Spleen (tissue), 11 donors: ENCODE measurements around the gene JAG1. TPM values are rescaled to one million over a fixed set of nuclear protein-coding genes. Genes with fewer than 3 reads are reported as not detected.

ENCODE experiments used
- DNase-seq: peaks from one replicate; pipeline ENCODE4 v3.0.0-alpha.2; 2020
- H3K27ac ChIP-seq, 8 donors: fragments of 200-600 bp; sonication (generic) in 7 of 8; 1 replicate in 4 of 8; 2 replicates in 4 of 8; pipeline versions ENCODE4 v1.5.0 to v1.8.0; 2016 to 2021; ENCODE audit warnings: inconsistent platforms in 4 of 8, mild to moderate bottlenecking in 4 of 8, moderate library complexity in 1 of 8
- H3K27me3 ChIP-seq, 7 donors: fragments of 200-600 bp; sonication (generic) in 6 of 7; replicated peaks in 1 of 7; 1 replicate in 4 of 7; 2 replicates in 3 of 7; pipeline versions ENCODE4 v1.5.0 to v1.8.0; 2016 to 2021; ENCODE audit warnings: inconsistent platforms in 3 of 7, mild to moderate bottlenecking in 1 of 7
- H3K36me3 ChIP-seq, 6 donors: fragments of 200-600 bp; sonication (generic) in 5 of 6; 1 replicate in 4 of 6; 2 replicates in 2 of 6; pipeline versions ENCODE4 v1.5.0 to v1.8.0; 2016 to 2021; ENCODE audit warnings: inconsistent platforms in 2 of 6
- H3K4me1 ChIP-seq, 6 donors: fragments of 200-600 bp; sonication (generic) in 5 of 6; 1 replicate in 3 of 6; 2 replicates in 3 of 6; pipeline versions ENCODE4 v1.5.0 to v1.8.0; 2016 to 2021; ENCODE audit warnings: inconsistent platforms in 3 of 6
- H3K4me3 ChIP-seq, 8 donors: fragments of 200-600 bp; sonication (generic) in 7 of 8; 1 replicate in 4 of 8; 2 replicates in 4 of 8; pipeline versions ENCODE4 v1.5.0 to v1.8.0; 2016 to 2021; ENCODE audit warnings: inconsistent platforms in 4 of 8, mild to moderate bottlenecking in 4 of 8, moderate library complexity in 2 of 8
- H3K9me3 ChIP-seq, 8 donors: fragments of 200-600 bp; sonication (generic) in 7 of 8; 1 replicate in 4 of 8; 2 replicates in 4 of 8; pipeline versions ENCODE4 v1.5.0 to v1.8.0; 2016 to 2021; ENCODE audit warnings: inconsistent platforms in 4 of 8
- CTCF ChIP-seq, 11 experiments: fragments of 200-600 bp in 7 of 11; fragments of 450-650 bp in 4 of 11; sonication (generic) in 4 of 11; IDR thresholded peaks in 8 of 11; conservative IDR thresholded peaks in 3 of 11; 1 replicate in 7 of 11; 2 replicates in 4 of 11; pipeline versions ENCODE4 v1.4.0 to v1.8.0; 2016 to 2021; ENCODE audit warnings: antibody characterized with exemption in 11 of 11, inconsistent platforms in 4 of 11, mild to moderate bottlenecking in 1 of 11
- POLR2A ChIP-seq, 3 donors: fragments of 450-650 bp; IDR thresholded peaks; one replicate each; pipeline ENCODE4 v1.5.1; 2017; ENCODE audit warnings: antibody characterized with exemption in 3 of 3, mild to moderate bottlenecking in 1 of 3
- POLR2AphosphoS5 ChIP-seq, 3 donors: sonication (generic); formaldehyde crosslinking; IDR thresholded peaks; one replicate each; pipeline ENCODE4 v1.5.1; 2017; ENCODE audit warnings: antibody characterized with exemption in 3 of 3
- WGBS, 5 donors: extraction: QIAGEN DNeasy Blood & Tissue Kit in 3 of 5; methylation state at CpG; one replicate each; pipeline versions ENCODE4 v1.1.5 to v1.1.7; 2013 to 2018; 5-methylcytosine and 5-hydroxymethylcytosine counted together
- intact Hi-C: fragments of 100-400 bp; cut with DNase I; formaldehyde crosslinking; loops from one replicate; pipeline ENCODE4 v1.15.0; 2023; ENCODE audit warnings: low total_unique reads
- polyA plus RNA-seq, 3 donors: library from polyadenylated mRNA; stranded (reverse); fragments of 200-250 nt; gene quantifications; one replicate each; pipeline ENCODE4 v1.2.1, GENCODE V29; 2013
- total RNA-seq, 7 donors: library from RNA; depleted of rRNA in 3 of 7; stranded (reverse); fragments of >200 nt in 3 of 7; fragmentation: NEBNext Ultra II Directional in 4 of 7; extraction: Animal tissue kit (Norgen Biotek cat#: 25700) in 4 of 7; gene quantifications; one replicate each; pipeline versions ENCODE4 v1.1.0 to v1.2.1, GENCODE V29; 2016 to 2021
- donor health status: healthy with polysubstance abuse.
- donor health status: DM: no; HTN: no; CAD: no; lungs with moderate emphysema.
- donor health status: DM: no; HTN: no; CAD: no.
- donor health status: Bipolar disorder and iron deficiency.
- donor health status: healthy.
- donor health status: DM: no; HTN: no; CAD: no.
- donor health status: DM: yes; HTN: yes; CAD: no.

The JAG1 gene
- total and polyA plus RNA-seq, 10 donors = 5.6 to 85.3 (median 50.1) TPM

- H3K27me3 ChIP-seq = no peaks in the 10 kb centered on the region
- intact Hi-C loops = no loop called here
- no peaks in the 10 kb centered on the region for H3K36me3 ChIP-seq
- H3K27ac ChIP-seq = no peak overlapping the region
- no peak overlapping the region for H3K4me3 ChIP-seq
- WGBS, 5 donors = 87 to 92% (median 89%) methylated on average over 5 of the region's 5 CpGs
- H3K4me1 ChIP-seq = no peaks in the 10 kb centered on the region
- TF ChIP-seq POLR2AphosphoS5 (IDR thresholded peaks at IDR 0.05) (no peak), CTCF (IDR thresholded peaks at IDR 0.05 in 8 of 11, conservative IDR thresholded peaks at IDR 0.05 in 3 of 11) (no peak), POLR2A (IDR thresholded peaks at IDR 0.05) (no peak)
- no peak for DNase-seq
- no peaks in the 10 kb centered on the region for H3K9me3 ChIP-seq
These were observed 14.1 kb upstream of the JAG1 start for GRCh38 chr20:10687895-10688294.

GRCh38 chr20:10686356-10687133, 12.7 kb upstream of the JAG1 start:
- no peak for DNase-seq
- H3K27ac ChIP-seq = no peak overlapping the region
- intact Hi-C loops = no loop called here

GRCh38 chr20:10683537-10683936, 9.7 kb upstream of the JAG1 start:
- Histone ChIP-seq H3K4me1 (no peaks in the 10 kb centered on the region), H3K36me3 (no peaks in the 10 kb centered on the region), H3K27me3 (no peaks in the 10 kb centered on the region), H3K4me3 (no peak overlapping the region), H3K27ac (no peak overlapping the region), H3K9me3 (no peaks in the 10 kb centered on the region)
- intact Hi-C loops = no loop called here
- no peak for DNase-seq
- TF ChIP-seq CTCF (IDR thresholded peaks at IDR 0.05 in 8 of 11, conservative IDR thresholded peaks at IDR 0.05 in 3 of 11) (no peak), POLR2AphosphoS5 (IDR thresholded peaks at IDR 0.05) (no peak), POLR2A (IDR thresholded peaks at IDR 0.05) (no peak)
- 76 to 94% (median 90%) methylated on average over 2 of the region's 2 CpGs for WGBS, 5 donors

More at GRCh38 chr20:10686356-10687133, 12.7 kb upstream of the JAG1 start:
- TF ChIP-seq POLR2A (IDR thresholded peaks at IDR 0.05) = no peak
- no peak for TF ChIP-seq POLR2AphosphoS5 (IDR thresholded peaks at IDR 0.05)
- no peak for TF ChIP-seq CTCF (IDR thresholded peaks at IDR 0.05 in 8 of 11, conservative IDR thresholded peaks at IDR 0.05 in 3 of 11)
- Histone ChIP-seq H3K27me3 (no peaks in the 10 kb centered on the region), H3K4me1 (no peaks in the 10 kb centered on the region), H3K9me3 (no peaks in the 10 kb centered on the region), H3K4me3 (no peak overlapping the region), H3K36me3 (no peaks in the 10 kb centered on the region)
- 84 to 94% (median 91%) methylated on average over 14 of the region's 14 CpGs for WGBS, 5 donors

- no peak for TF ChIP-seq CTCF (IDR thresholded peaks at IDR 0.05 in 8 of 11, conservative IDR thresholded peaks at IDR 0.05 in 3 of 11)
- TF ChIP-seq POLR2A (IDR thresholded peaks at IDR 0.05) = no peak
- no peak for TF ChIP-seq POLR2AphosphoS5 (IDR thresholded peaks at IDR 0.05)
- WGBS, 5 donors = 64 to 71% (median 66%) methylated on average over 3 of the region's 3 CpGs
- intact Hi-C loops = no loop called here
These were observed 9.1 kb upstream of the JAG1 start for GRCh38 chr20:10682939-10683338.

More at GRCh38 chr20:10682939-10683338, 9.1 kb upstream of the JAG1 start:
- Histone ChIP-seq H3K4me3 (no peak overlapping the region), H3K4me1 (no peaks in the 10 kb centered on the region), H3K36me3 (no peaks in the 10 kb centered on the region), H3K27ac (no peak overlapping the region), H3K9me3 (no peaks in the 10 kb centered on the region), H3K27me3 (peaks cover 0 to under 1% (median 0%) of the 10 kb centered on the region in 7 donors)
- no peak for DNase-seq
